Chondrocyte (in vitro differentiated cells): ENCODE data around the gene FAM53A. TPM values are rescaled to one million over a fixed set of nuclear protein-coding genes. Genes with fewer than 3 reads are reported as not detected.

Experiments used
- DNase-seq: peaks from one replicate; pipeline ENCODE4 v3.0.0; 2021; ENCODE audit warnings: mixed read lengths, low spot score
- H3K27ac Mint-ChIP-seq: one replicate; pipeline ENCODE4 v1.8.0; 2021; ENCODE audit warnings: mild to moderate bottlenecking, moderate library complexity, mixed read lengths; ENCODE audit not compliant: unreplicated experiment
- H3K27me3 Mint-ChIP-seq: 2 replicates; pipeline ENCODE4 v1.8.0; 2021; ENCODE audit warnings: low read depth, mixed read lengths
- H3K36me3 Mint-ChIP-seq: 2 replicates; pipeline ENCODE4 v1.8.0; 2021; ENCODE audit warnings: low read depth, mixed read lengths
- H3K4me1 Mint-ChIP-seq: 2 replicates; pipeline ENCODE4 v1.8.0; 2021; ENCODE audit warnings: low read depth, mild to moderate bottlenecking, mixed read lengths
- H3K4me3 Mint-ChIP-seq: one replicate; pipeline ENCODE4 v1.8.0; 2021; ENCODE audit warnings: mild to moderate bottlenecking, moderate library complexity, mixed read lengths; ENCODE audit not compliant: unreplicated experiment
- H3K9me3 Mint-ChIP-seq: 2 replicates; pipeline ENCODE4 v1.8.0; 2021; ENCODE audit warnings: low read depth, mixed read lengths
- CTCF ChIP-seq: fragments of 200-600 bp; sonication (generic); IDR thresholded peaks from 2 replicates; pipeline ENCODE4 v1.5.0; 2021; ENCODE audit warnings: antibody characterized with exemption, mild to moderate bottlenecking, moderate library complexity
- total RNA-seq: library from RNA; stranded (reverse); gene quantifications from 3 replicates; pipeline ENCODE4 v1.2.1, GENCODE V29; 2021

The FAM53A gene
- total RNA-seq, 1 donor from 2014 or later, result 6.9 TPM

DNA sequence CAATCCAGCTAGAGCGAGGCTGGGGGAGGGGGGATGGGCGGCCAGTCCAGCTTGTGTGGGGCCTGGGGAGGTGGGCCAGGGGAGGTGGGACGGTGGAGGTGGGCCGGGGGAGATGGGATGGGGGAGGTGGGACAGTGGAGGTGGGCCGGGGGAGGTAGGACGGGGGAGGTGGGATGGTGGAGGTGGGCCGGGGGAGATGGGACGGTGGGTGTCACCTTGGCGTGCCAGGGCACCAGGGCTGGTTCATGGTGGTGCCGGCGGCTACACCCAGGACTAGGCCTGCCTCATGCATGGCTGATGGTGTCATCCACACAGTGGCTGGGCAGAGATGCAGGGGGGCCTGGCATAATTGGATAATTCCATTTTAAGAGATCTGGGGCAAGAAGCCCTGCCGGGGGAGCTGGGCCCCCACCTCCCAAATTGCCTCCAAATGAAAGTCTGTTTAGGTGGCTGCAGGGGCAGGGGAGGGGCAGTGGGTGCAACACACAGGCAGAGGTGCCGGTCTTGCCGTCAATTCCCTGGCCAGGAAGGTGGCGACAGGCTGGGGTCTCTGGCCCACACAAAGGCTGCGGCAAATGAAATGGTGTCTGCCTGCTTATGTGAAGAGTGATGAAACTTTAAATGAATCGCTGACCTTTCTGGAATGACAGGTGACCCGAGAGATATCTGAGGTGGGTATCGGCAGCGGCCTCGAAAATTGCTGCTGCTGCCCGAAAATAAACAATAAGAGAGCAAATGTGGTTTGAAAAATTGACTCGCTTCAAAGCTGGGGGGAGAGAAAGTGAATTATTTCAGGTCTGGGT is 82.1 kb downstream of the FAM53A start:
- no peaks in the 10 kb centered on the region for H3K36me3 Mint-ChIP-seq
- H3K4me3 Mint-ChIP-seq, result no peak overlapping the region
- peaks cover 2% of the 10 kb centered on the region for H3K27me3 Mint-ChIP-seq
- peak; percentile 82 for DNase-seq
- H3K27ac Mint-ChIP-seq, result no peak overlapping the region
- H3K9me3 Mint-ChIP-seq, result no peaks in the 10 kb centered on the region
- TF ChIP-seq CTCF, result no peak
- H3K4me1 Mint-ChIP-seq, result peaks cover 3% of the 10 kb centered on the region

GRCh38 chr4:1601533-1601835 is 82.6 kb downstream of the FAM53A start:
- no peaks in the 10 kb centered on the region for H3K36me3 Mint-ChIP-seq
- no peak for TF ChIP-seq CTCF
- H3K27me3 Mint-ChIP-seq, result peaks cover 2% of the 10 kb centered on the region
- no peak overlapping the region for H3K27ac Mint-ChIP-seq
- H3K9me3 Mint-ChIP-seq, result no peaks in the 10 kb centered on the region
- peak; percentile 85 for DNase-seq
- H3K4me3 Mint-ChIP-seq, result no peak overlapping the region
- peaks cover 3% of the 10 kb centered on the region for H3K4me1 Mint-ChIP-seq

DNA sequence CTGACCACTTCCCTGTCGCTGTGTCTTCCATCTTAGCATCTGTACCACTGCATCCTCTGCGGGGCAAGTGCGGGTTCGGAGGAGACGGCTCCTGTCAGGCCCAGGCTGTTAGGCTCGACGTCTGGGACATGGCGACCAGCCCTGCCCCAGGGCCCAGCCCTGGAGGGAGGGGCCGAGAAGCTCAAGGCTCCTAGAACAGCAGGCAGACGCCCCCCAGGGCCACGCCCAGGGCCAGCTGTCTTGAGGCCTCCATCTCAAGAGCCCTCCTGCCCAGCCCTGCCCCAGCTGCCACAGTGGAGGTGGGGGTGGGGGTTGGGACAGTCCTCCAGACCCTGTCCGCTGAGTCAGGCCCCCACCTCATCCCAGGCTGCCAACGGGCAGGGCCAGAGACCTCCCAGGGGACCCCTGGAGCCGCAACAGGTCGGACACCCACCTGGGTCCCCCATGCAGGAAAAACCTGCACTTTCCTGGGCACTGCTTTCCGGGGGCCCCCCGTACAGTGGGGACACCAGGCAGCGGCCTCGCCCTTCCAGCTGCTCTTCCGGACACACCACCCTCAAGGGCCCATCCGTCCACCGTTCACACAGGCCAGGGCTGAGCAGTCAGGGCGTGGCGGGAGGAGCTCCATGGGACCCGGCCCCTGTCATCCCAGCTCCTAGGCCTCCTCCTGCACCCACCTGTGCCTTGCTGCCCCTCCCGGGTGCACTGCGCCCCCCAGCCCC is 83.1 kb downstream of the FAM53A start:
- no peak for TF ChIP-seq CTCF
- Mint-ChIP-seq H3K4me1 (peaks cover 3% of the 10 kb centered on the region), H3K27me3 (peaks cover 2% of the 10 kb centered on the region), H3K9me3 (no peaks in the 10 kb centered on the region), H3K36me3 (no peaks in the 10 kb centered on the region), H3K27ac (no peak overlapping the region), H3K4me3 (no peak overlapping the region)
- DNase-seq, result peak; percentile 91

GRCh38 chr4:1600211-1600780 is 83.8 kb downstream of the FAM53A start:
- H3K27me3 Mint-ChIP-seq, result peaks cover 2% of the 10 kb centered on the region
- H3K4me3 Mint-ChIP-seq, result no peak overlapping the region
- no peaks in the 10 kb centered on the region for H3K36me3 Mint-ChIP-seq
- no peak overlapping the region for H3K27ac Mint-ChIP-seq
- DNase-seq, result no peak
- H3K4me1 Mint-ChIP-seq, result peaks cover 3% of the 10 kb centered on the region
- no peak for TF ChIP-seq CTCF
- no peaks in the 10 kb centered on the region for H3K9me3 Mint-ChIP-seq

DNA sequence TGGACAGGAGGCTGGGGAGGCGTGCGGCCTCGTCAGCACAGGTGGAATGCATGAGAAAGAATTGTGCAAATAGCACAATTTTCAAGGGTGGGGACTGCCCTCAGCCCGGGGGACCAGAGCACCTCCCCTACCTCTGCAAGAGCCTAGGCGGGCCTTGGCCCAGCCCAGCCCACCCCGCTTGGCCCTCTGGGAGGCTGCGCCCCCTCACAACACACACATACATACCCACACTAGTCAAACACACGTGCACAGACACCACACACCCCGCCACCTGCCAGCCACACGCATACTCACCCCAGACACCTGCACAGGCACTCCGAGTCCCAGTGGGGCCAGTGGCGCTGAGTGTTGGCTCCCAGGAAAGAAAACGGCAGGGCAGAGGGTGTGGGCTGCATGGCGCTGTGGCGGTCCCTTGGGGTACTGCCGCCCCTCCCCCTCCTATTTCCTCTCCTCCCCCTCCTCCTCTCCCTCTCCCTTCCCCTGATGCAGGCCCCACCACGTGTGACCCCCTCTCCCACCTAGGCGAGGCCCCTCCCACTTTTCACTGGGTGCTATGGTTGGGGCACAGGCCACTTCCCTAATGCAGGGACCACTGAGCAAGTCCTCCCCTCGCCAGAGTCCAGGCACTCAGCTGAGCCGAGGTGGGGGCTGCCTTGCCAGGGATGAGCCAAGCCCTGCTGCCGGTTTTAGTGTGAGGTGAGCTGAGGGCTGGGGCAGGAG is 84.5 kb downstream of the FAM53A start:
- peaks cover 3% of the 10 kb centered on the region for H3K4me1 Mint-ChIP-seq
- peak; percentile 72 for DNase-seq
- H3K4me3 Mint-ChIP-seq, result no peak overlapping the region
- no peaks in the 10 kb centered on the region for H3K9me3 Mint-ChIP-seq
- peaks cover 2% of the 10 kb centered on the region for H3K27me3 Mint-ChIP-seq
- H3K27ac Mint-ChIP-seq, result no peak overlapping the region
- TF ChIP-seq CTCF, result no peak
- no peaks in the 10 kb centered on the region for H3K36me3 Mint-ChIP-seq
